GM12864 (cell line): ENCODE measurements around the gene SLC6A20.

ENCODE experiments used
- DNase-seq: peaks from one replicate; pipeline ENCODE4 v3.0.0-alpha.2; 2011; ENCODE audit warnings: low read depth
- H3K4me3 ChIP-seq: 2 replicates; pipeline ENCODE4 v1.5.1; 2011; ENCODE audit warnings: mild to moderate bottlenecking, low read depth, low read length, control low read depth
- CTCF ChIP-seq: IDR thresholded peaks from 2 replicates; pipeline ENCODE4 v1.5.1; 2011; ENCODE audit warnings: low read depth, mild to moderate bottlenecking, moderate library complexity, low read length, control low read depth, inconsistent platforms; ENCODE audit errors: missing control alignments

SLC6A20 gene

GRCh38 chr3:45712434-45713110 is 83.8 kb downstream of the SLC6A20 start:
- no peak for DNase-seq
- TF ChIP-seq CTCF: no peak
- no peak overlapping the region for H3K4me3 ChIP-seq

GRCh38 chr3:45711931-45712330 is 84.4 kb downstream of the SLC6A20 start:
- no peak for DNase-seq
- TF ChIP-seq CTCF: no peak
- no peak overlapping the region for H3K4me3 ChIP-seq

GRCh38 chr3:45705839-45706808 is 90.2 kb downstream of the SLC6A20 start:
- DNase-seq: no peak
- TF ChIP-seq CTCF: no peak
- no peak overlapping the region for H3K4me3 ChIP-seq
